Activated naive CD4-positive, alpha-beta T cell treated with anti-CD3 and anti-CD28 coated beads, Interleukin-2, amount 50 U/mL, for 72 hours (primary cell): Measurements from ENCODE around the gene TWNK. TPM values are rescaled to one million over a fixed set of nuclear protein-coding genes. Genes with fewer than 3 reads are reported as not detected.
A peak's percentile ranks its signal among the peaks of the same experiment; 100 is the strongest.

Source experiments
- ATAC-seq, 2 donors: fragments of 150-1000 bp; cut with Tn5 transposase; 2 replicates each; pipeline ENCODE4 v1.10.0; 2021; ENCODE audit warnings: mild to moderate bottlenecking in 2 of 2, moderate library complexity in 2 of 2
- DNase-seq, 2 donors: peaks; one replicate each; pipeline ENCODE4 v3.0.0; 2021 to 2022; ENCODE audit warnings: low spot score in 2 of 2
- H3K27ac Mint-ChIP-seq, 2 donors: one replicate each; pipeline ENCODE4 v1.8.0; 2022; ENCODE audit warnings: mild to moderate bottlenecking in 2 of 2, mixed read lengths in 2 of 2
- H3K36me3 Mint-ChIP-seq, 2 donors: one replicate each; pipeline ENCODE4 v1.8.0; 2022; ENCODE audit warnings: mixed read lengths in 2 of 2
- H3K9me3 Mint-ChIP-seq, 2 donors: one replicate each; pipeline ENCODE4 v1.8.0; 2022; ENCODE audit warnings: mixed read lengths in 2 of 2
- total RNA-seq, 2 donors: library from RNA; stranded (reverse); gene quantifications; one replicate each; pipeline ENCODE4 v1.2.3, GENCODE V29; 2022

TWNK gene
- total RNA-seq, 2 donors from 2014 or later = 11.6 to 17.0 TPM

- DNase-seq = peak in 1 of 2 donors; percentile 46
- H3K36me3 Mint-ChIP-seq = peaks cover 10 to 12% of the 10 kb centered on the region in 2 donors
- H3K27ac Mint-ChIP-seq = no peak overlapping the region
- H3K9me3 Mint-ChIP-seq = no peaks in the 10 kb centered on the region
- ATAC-seq = no peak
Measured at GRCh38 chr10:100983868-100984671, 3.3 kb upstream of the TWNK start.

- H3K9me3 Mint-ChIP-seq = no peaks in the 10 kb centered on the region
- H3K27ac Mint-ChIP-seq = no peak overlapping the region
- peak in 1 of 2 donors; percentile 31 for DNase-seq
- no peak for ATAC-seq
- H3K36me3 Mint-ChIP-seq = peaks cover 10 to 12% of the 10 kb centered on the region in 2 donors
Measured at GRCh38 chr10:100984672-100985177, 2.6 kb upstream of the TWNK start.

- Mint-ChIP-seq H3K9me3 (no peaks in the 10 kb centered on the region), H3K36me3 (peaks cover 12 to 13% of the 10 kb centered on the region in 2 donors), H3K27ac (peak overlapping the region in 1 of 2 donors; percentile 56)
- ATAC-seq (no peak), DNase-seq (no peak)
Measured at GRCh38 chr10:100985336-100985735, 2.0 kb upstream of the TWNK start.

GRCh38 chr10:100986623-100986951, 756 bp upstream of the TWNK start:
- Mint-ChIP-seq H3K27ac (peak overlapping the region; percentile 87 to 96), H3K36me3 (peaks cover 21 to 25% of the 10 kb centered on the region in 2 donors), H3K9me3 (no peaks in the 10 kb centered on the region)
- ATAC-seq (no peak), DNase-seq (no peak)

- H3K36me3 Mint-ChIP-seq = peaks cover 21 to 25% of the 10 kb centered on the region in 2 donors
- no peak for DNase-seq
- H3K9me3 Mint-ChIP-seq = no peaks in the 10 kb centered on the region
- peak overlapping the region; percentile 87 to 96 for H3K27ac Mint-ChIP-seq
- peak in 1 of 2 donors; percentile 2 for ATAC-seq
Measured at GRCh38 chr10:100987685-100988049, 324 bp downstream of the TWNK start.

- Mint-ChIP-seq H3K27ac (peak overlapping the region in 1 of 2 donors; percentile 87), H3K36me3 (peaks cover 21 to 25% of the 10 kb centered on the region in 2 donors)
- no peak for ATAC-seq
Measured at GRCh38 chr10:100988166-100988565, 823 bp downstream of the TWNK start.

GRCh38 chr10:100989088-100989487, 1.7 kb downstream of the TWNK start:
- ATAC-seq (no peak), DNase-seq (no peak)
- H3K36me3 Mint-ChIP-seq = peaks cover 21 to 25% of the 10 kb centered on the region in 2 donors
- no peaks in the 10 kb centered on the region for H3K9me3 Mint-ChIP-seq
- no peak overlapping the region for H3K27ac Mint-ChIP-seq

More at GRCh38 chr10:100988166-100988565, 823 bp downstream of the TWNK start:
- no peak for DNase-seq
- no peaks in the 10 kb centered on the region for H3K9me3 Mint-ChIP-seq

GRCh38 chr10:100993986-100994708, 6.8 kb downstream of the TWNK start:
- no peaks in the 10 kb centered on the region for H3K9me3 Mint-ChIP-seq
- H3K27ac Mint-ChIP-seq = peak overlapping the region; percentile 42 to 80
- no peak for ATAC-seq
- peaks cover 10 to 20% of the 10 kb centered on the region in 2 donors for H3K36me3 Mint-ChIP-seq
- DNase-seq = no peak

GRCh38 chr10:100995181-100995580, 7.8 kb downstream of the TWNK start:
- no peaks in the 10 kb centered on the region for H3K9me3 Mint-ChIP-seq
- no peak for DNase-seq
- no peak for ATAC-seq
- H3K36me3 Mint-ChIP-seq = peaks cover 10 to 20% of the 10 kb centered on the region in 2 donors
- H3K27ac Mint-ChIP-seq = peak overlapping the region; percentile 59 to 80

GRCh38 chr10:100996678-100997359, 9.5 kb downstream of the TWNK start:
- peaks cover 0 to 6% of the 10 kb centered on the region in 2 donors for H3K36me3 Mint-ChIP-seq
- DNase-seq (peak in 1 of 2 donors; percentile 51), ATAC-seq (peak; percentile 22 to 48)
- H3K27ac Mint-ChIP-seq = peak overlapping the region; percentile 59 to 85
- H3K9me3 Mint-ChIP-seq = no peaks in the 10 kb centered on the region

GRCh38 chr10:100997360-100998182, 10.2 kb downstream of the TWNK start:
- H3K27ac Mint-ChIP-seq = peak overlapping the region; percentile 59 to 72
- H3K36me3 Mint-ChIP-seq = peaks cover 0 to 6% of the 10 kb centered on the region in 2 donors
- DNase-seq (peak; percentile 84 to 86), ATAC-seq (peak; percentile 55 to 67)
- no peaks in the 10 kb centered on the region for H3K9me3 Mint-ChIP-seq

GRCh38 chr10:100998183-100998990, 11.0 kb downstream of the TWNK start:
- peak; percentile 67 to 75 for DNase-seq
- H3K27ac Mint-ChIP-seq = peak overlapping the region; percentile 59 to 80
- ATAC-seq = peak; percentile 43 to 51
- H3K36me3 Mint-ChIP-seq = peaks cover 0 to 6% of the 10 kb centered on the region in 2 donors
- H3K9me3 Mint-ChIP-seq = no peaks in the 10 kb centered on the region

GRCh38 chr10:100998991-100999741, 11.8 kb downstream of the TWNK start:
- Mint-ChIP-seq H3K9me3 (no peaks in the 10 kb centered on the region), H3K36me3 (peaks cover 0 to 6% of the 10 kb centered on the region in 2 donors), H3K27ac (peak overlapping the region; percentile 59 to 80)
- peak; percentile 84 for DNase-seq
- peak; percentile 62 to 67 for ATAC-seq

GRCh38 chr10:100999742-101000126, 12.4 kb downstream of the TWNK start, which contains the start of gene LZTS2:
TSS of gene LZTS2 (plus strand) at chr10:100999808. CDS start at chr10:101002539, 2,731 bp downstream.
- H3K36me3 Mint-ChIP-seq = peaks cover 0 to 1% of the 10 kb centered on the region in 2 donors
- no peak for DNase-seq
- H3K27ac Mint-ChIP-seq = peak within 1 kb of the TSS; percentile 59 to 80
- H3K9me3 Mint-ChIP-seq = no peaks in the 10 kb centered on the region
- no peak for ATAC-seq
